Ovary (tissue), 3 donors: ENCODE measurements around the gene NOL9.

Source experiments
- POLR2A ChIP-seq: fragments of 450-650 bp; IDR thresholded peaks from one replicate; pipeline ENCODE4 v1.6.1; 2017; ENCODE audit warnings: antibody characterized with exemption, mild to moderate bottlenecking, moderate library complexity
- TF ChIP-seq, protein P1 (sequence below), 3 donors: fragments of 450-650 bp in 2 of 3; fragments of 200-600 bp in 1 of 3; IDR thresholded peaks; one replicate each; pipeline versions ENCODE4 v1.5.1 to v1.8.0; 2016 to 2022; ENCODE audit warnings: antibody characterized with exemption in 3 of 3, mild to moderate bottlenecking in 1 of 3
- donor health status: DM: no; HTN: no; CAD: no.

DNA sequence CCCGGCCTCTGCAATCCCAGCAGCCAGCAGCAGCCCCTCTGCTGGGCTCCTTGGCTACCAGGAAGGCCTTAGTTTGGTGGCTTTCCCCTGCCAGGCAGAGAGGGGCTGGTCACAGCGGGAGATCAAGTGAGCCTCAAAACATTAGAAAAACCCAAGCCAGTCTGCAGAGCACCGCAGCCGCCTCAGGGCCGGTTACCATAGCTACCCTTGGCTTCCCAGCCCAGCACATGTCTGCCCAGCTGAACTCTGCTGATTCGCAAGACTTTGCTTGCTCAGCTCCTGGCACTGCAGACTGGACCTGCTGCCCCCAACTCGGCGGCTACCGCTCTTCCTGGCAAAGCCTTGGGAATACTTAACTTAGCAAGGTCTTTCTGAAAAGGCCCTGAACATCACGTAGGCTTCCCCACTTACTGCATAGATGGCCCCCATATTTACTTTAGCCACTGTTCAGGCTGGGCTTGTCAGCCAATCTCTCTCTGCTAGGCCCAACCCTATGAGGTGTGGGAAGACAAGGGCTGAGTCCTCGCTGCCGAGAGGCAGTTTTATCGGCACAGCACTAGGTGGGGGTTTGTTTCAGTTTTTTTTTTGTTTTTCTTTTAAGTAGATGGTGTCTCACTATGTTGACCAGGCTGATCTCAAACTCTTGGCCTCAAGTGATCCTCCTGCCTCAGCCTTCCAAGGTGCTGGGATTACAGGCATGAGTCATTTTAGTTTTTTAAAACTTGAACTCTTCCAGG is 34.2 kb downstream of the NOL9 start:
- TF ChIP-seq POLR2A: no peak
- TF ChIP-seq, protein P1, sequence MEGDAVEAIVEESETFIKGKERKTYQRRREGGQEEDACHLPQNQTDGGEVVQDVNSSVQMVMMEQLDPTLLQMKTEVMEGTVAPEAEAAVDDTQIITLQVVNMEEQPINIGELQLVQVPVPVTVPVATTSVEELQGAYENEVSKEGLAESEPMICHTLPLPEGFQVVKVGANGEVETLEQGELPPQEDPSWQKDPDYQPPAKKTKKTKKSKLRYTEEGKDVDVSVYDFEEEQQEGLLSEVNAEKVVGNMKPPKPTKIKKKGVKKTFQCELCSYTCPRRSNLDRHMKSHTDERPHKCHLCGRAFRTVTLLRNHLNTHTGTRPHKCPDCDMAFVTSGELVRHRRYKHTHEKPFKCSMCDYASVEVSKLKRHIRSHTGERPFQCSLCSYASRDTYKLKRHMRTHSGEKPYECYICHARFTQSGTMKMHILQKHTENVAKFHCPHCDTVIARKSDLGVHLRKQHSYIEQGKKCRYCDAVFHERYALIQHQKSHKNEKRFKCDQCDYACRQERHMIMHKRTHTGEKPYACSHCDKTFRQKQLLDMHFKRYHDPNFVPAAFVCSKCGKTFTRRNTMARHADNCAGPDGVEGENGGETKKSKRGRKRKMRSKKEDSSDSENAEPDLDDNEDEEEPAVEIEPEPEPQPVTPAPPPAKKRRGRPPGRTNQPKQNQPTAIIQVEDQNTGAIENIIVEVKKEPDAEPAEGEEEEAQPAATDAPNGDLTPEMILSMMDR (IDR thresholded peaks at IDR 0.05): no peak
